Vagina (tissue), 2 donors: ENCODE measurements around the gene PMIS2. TPM values are rescaled to one million over a fixed set of nuclear protein-coding genes. Genes with fewer than 3 reads are reported as not detected.

ENCODE experiments used
- DNase-seq, 2 donors: peaks; one replicate each; pipeline ENCODE4 v3.0.0-alpha.2; 2017; ENCODE audit errors: extremely low spot score in 2 of 2
- H3K27ac ChIP-seq: fragments of 200-600 bp; sonication (generic); one replicate; pipeline ENCODE4 v1.5.1; 2019
- H3K27me3 ChIP-seq: fragments of 200-600 bp; sonication (generic); one replicate; pipeline ENCODE4 v1.5.1; 2019
- H3K36me3 ChIP-seq, 2 donors: fragments of 200-600 bp; sonication (generic); one replicate each; pipeline ENCODE4 v1.5.1; 2017 to 2019
- H3K4me1 ChIP-seq: fragments of 200-600 bp; sonication (generic); one replicate; pipeline ENCODE4 v1.5.1; 2019
- H3K4me3 ChIP-seq, 2 donors: fragments of 200-600 bp; sonication (generic); 1 replicate in 1 of 2; 2 replicates in 1 of 2; pipeline ENCODE4 v1.5.1; 2016 to 2019
- H3K9me3 ChIP-seq: fragments of 200-600 bp; sonication (generic); one replicate; pipeline ENCODE4 v1.5.1; 2019
- POLR2A ChIP-seq, 2 donors: fragments of 450-650 bp; IDR thresholded peaks; one replicate each; pipeline ENCODE4 v1.6.1; 2017; ENCODE audit warnings: antibody characterized with exemption in 2 of 2, mild to moderate bottlenecking in 2 of 2, moderate library complexity in 2 of 2
- POLR2AphosphoS5 ChIP-seq, 2 donors: sonication (generic); formaldehyde crosslinking; IDR thresholded peaks; one replicate each; pipeline ENCODE4 v1.9.0; 2017; ENCODE audit warnings: antibody characterized with exemption in 2 of 2, mild to moderate bottlenecking in 2 of 2, low read depth in 1 of 2; ENCODE audit not compliant: insufficient read depth in 1 of 2
- intact Hi-C: fragments of 100-400 bp; cut with DNase I; formaldehyde crosslinking; loops from one replicate; pipeline ENCODE4 v1.15.1; 2023
- total RNA-seq: library from RNA; depleted of rRNA; stranded (reverse); fragments of >200 nt; gene quantifications from one replicate; pipeline ENCODE4 v1.2.3, GENCODE V29; 2016
- TF ChIP-seq, protein P1 (sequence below), 3 experiments: fragments of 450-650 bp in 2 of 3; fragments of 200-600 bp in 1 of 3; sonication (generic) in 1 of 3; IDR thresholded peaks; one replicate each; pipeline ENCODE4 v1.5.1; 2017 to 2019; ENCODE audit warnings: antibody characterized with exemption in 3 of 3, mild to moderate bottlenecking in 2 of 3, moderate library complexity in 2 of 3

Gene PMIS2
- total RNA-seq, 1 donor from 2014 or later, result not detected

DNA sequence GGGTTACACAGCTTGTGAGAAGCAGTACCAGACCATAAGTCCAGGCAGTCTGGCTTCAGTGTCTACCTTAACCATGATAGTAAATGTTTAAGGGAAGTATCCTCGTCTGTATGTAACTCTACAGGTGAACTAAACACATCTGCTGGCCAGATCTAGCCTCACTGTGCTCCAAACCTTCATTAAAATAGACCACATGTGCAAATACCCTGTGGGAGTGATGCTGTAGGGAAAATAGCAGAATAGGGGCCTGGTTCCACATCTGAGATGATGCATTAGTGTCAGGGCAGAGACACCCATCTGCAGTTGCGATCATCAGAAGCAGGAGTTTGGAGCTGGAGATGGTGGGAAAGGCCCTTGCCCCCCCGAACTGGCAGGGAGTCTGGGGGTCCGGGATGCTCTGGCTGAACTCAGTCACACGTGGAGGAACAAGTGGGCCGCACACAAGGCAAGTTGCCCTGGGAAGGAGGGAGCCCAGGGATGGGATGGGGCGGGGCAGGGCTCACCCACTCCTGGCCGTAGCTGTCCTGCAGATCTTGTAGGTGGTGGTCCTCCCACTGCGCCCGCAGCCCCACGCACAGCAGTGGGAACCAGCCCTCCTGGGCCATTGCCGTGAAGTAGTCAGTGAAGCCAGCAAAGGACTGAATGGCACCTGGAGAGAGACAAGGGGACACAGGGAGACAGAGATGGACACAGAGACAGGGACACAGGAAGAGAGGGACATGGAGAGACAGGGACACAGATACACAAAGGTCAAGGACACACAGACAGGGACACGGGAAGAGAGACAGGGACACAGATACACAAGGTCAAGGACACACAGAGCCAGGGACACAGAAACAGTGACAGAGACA, 33.2 kb upstream of the PMIS2 start:
- no peak for TF ChIP-seq POLR2A (IDR thresholded peaks at IDR 0.05)
- TF ChIP-seq POLR2AphosphoS5 (IDR thresholded peaks at IDR 0.05; ENCODE audit: insufficient read depth in 1 of 2, low read depth in 1 of 2), result no peak
- TF ChIP-seq, protein P1, sequence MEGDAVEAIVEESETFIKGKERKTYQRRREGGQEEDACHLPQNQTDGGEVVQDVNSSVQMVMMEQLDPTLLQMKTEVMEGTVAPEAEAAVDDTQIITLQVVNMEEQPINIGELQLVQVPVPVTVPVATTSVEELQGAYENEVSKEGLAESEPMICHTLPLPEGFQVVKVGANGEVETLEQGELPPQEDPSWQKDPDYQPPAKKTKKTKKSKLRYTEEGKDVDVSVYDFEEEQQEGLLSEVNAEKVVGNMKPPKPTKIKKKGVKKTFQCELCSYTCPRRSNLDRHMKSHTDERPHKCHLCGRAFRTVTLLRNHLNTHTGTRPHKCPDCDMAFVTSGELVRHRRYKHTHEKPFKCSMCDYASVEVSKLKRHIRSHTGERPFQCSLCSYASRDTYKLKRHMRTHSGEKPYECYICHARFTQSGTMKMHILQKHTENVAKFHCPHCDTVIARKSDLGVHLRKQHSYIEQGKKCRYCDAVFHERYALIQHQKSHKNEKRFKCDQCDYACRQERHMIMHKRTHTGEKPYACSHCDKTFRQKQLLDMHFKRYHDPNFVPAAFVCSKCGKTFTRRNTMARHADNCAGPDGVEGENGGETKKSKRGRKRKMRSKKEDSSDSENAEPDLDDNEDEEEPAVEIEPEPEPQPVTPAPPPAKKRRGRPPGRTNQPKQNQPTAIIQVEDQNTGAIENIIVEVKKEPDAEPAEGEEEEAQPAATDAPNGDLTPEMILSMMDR (IDR thresholded peaks at IDR 0.05), result no peak
- no peak for DNase-seq
- Histone ChIP-seq H3K4me3 (no peak overlapping the region), H3K9me3 (no peaks in the 10 kb centered on the region), H3K36me3 (no peaks in the 10 kb centered on the region), H3K27ac (no peak overlapping the region), H3K27me3 (no peaks in the 10 kb centered on the region), H3K4me1 (peaks cover 4% of the 10 kb centered on the region)
- intact Hi-C loops, result no loop called here

DNA sequence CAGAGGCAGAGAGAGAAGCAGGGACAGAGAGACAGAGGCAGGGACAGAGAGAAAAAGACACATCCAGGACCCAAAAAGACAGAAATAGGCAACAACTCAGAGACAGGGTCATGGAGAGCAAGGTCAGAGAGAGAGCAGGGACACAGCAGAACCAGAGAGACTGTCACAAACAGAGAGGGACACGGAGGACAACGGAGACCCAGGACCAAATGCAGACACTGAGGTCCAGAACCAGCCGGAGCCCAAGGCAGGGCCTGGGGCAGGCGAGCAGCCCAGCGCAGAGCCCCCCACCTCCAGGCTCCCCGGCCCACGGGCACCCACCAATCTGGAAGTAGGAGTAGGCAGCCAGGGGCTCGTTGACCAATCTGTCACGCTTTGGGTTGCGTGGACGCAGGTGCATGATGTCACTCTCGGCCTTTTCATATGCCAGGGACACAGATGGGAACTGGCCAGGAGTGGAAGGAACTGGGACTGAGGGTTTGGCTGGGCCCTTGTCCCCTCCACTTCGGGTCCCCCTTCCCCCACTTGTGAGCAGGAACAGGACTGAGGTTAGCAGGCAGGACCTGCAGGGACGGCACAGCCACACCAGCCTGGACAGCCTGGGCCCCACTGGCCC, 32.5 kb upstream of the PMIS2 start:
- intact Hi-C loops, result no loop called here
- no peak overlapping the region for H3K27ac ChIP-seq
- H3K4me1 ChIP-seq, result peaks cover 11% of the 10 kb centered on the region
- no peak for TF ChIP-seq POLR2AphosphoS5 (IDR thresholded peaks at IDR 0.05; ENCODE audit: insufficient read depth in 1 of 2, low read depth in 1 of 2)
- TF ChIP-seq, protein P1 (IDR thresholded peaks at IDR 0.05), result no peak
- TF ChIP-seq POLR2A (IDR thresholded peaks at IDR 0.05), result no peak
- no peaks in the 10 kb centered on the region for H3K9me3 ChIP-seq
- no peaks in the 10 kb centered on the region for H3K36me3 ChIP-seq
- H3K27me3 ChIP-seq, result no peaks in the 10 kb centered on the region
- DNase-seq, result no peak
- no peak overlapping the region for H3K4me3 ChIP-seq

DNA sequence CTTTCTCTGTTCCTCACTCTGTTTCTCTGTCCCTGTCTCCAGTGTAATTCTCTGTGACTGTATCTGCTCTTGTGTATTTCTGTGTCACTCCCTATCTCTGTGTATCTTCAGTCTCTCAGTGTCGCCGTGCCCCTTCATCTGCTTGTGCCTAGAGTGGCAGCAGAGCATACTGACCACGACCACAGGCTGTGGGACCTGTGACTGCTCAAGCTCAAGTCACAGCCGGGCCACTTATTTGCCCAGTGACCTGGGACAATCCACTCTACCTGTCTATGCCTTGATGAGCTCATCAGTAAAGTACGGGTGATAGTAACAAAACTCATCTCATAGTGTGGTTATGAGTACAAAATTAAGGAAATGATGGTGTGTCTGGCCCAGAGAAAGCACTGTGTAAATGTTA, 31.9 kb upstream of the PMIS2 start:
- DNase-seq, result no peak
- no peak overlapping the region for H3K27ac ChIP-seq
- H3K27me3 ChIP-seq, result no peaks in the 10 kb centered on the region
- intact Hi-C loops, result no loop called here
- peaks cover 13% of the 10 kb centered on the region for H3K4me1 ChIP-seq
- H3K9me3 ChIP-seq, result no peaks in the 10 kb centered on the region
- TF ChIP-seq POLR2AphosphoS5 (IDR thresholded peaks at IDR 0.05; ENCODE audit: insufficient read depth in 1 of 2, low read depth in 1 of 2), result no peak
- no peak for TF ChIP-seq POLR2A (IDR thresholded peaks at IDR 0.05)
- TF ChIP-seq, protein P1 (IDR thresholded peaks at IDR 0.05), result no peak
- H3K36me3 ChIP-seq, result no peaks in the 10 kb centered on the region
- H3K4me3 ChIP-seq, result no peak overlapping the region

DNA sequence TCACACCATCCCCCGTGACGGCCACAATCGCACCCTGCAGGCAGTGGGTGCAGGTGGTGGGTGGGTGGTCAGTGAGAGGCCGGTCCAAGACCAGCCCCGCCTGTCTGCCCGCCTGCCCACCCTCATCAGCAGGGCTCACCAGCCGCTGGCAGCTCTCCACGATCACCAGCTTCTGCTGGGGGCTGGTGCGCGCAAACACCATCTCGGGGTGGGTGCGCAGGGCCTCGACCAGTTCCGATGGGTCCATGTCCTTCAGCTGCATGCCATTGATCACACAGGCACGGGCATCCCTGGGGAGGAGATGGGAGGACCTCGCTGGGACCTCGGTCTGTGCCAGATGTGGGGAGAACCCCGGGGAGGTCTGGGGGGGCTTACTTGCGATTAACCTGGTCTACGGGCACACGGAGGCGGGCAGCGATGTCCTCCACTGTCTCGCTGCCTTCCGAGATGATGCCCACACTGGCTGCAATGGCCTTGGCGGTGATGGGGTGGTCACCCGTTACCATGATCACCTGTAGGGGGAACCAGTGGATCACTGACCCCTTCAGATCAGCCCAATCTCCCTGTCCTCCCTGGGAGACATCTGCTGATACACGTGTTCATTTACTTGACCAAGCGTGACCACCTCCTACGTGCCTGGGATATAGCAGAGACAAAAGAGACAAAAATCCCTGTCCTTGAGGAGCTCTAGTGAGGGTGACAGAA, 30.5 kb upstream of the PMIS2 start:
- Histone ChIP-seq H3K36me3 (no peaks in the 10 kb centered on the region), H3K4me1 (peaks cover 13% of the 10 kb centered on the region), H3K27ac (no peak overlapping the region), H3K27me3 (no peaks in the 10 kb centered on the region), H3K9me3 (no peaks in the 10 kb centered on the region), H3K4me3 (no peak overlapping the region)
- DNase-seq, result no peak
- TF ChIP-seq POLR2A (IDR thresholded peaks at IDR 0.05) (no peak), POLR2AphosphoS5 (IDR thresholded peaks at IDR 0.05; ENCODE audit: insufficient read depth in 1 of 2, low read depth in 1 of 2) (no peak)
- TF ChIP-seq, protein P1 (IDR thresholded peaks at IDR 0.05), result no peak
- intact Hi-C loops, result no loop called here
